Measurements from ENCODE around the gene MGMT. TPM values are rescaled to one million over a fixed set of nuclear protein-coding genes. Genes with fewer than 3 reads are reported as not detected.

Gene MGMT
- total and polyA plus RNA-seq, 4 donors, result 9.9 to 39.6 (median 23.2) TPM

DNA sequence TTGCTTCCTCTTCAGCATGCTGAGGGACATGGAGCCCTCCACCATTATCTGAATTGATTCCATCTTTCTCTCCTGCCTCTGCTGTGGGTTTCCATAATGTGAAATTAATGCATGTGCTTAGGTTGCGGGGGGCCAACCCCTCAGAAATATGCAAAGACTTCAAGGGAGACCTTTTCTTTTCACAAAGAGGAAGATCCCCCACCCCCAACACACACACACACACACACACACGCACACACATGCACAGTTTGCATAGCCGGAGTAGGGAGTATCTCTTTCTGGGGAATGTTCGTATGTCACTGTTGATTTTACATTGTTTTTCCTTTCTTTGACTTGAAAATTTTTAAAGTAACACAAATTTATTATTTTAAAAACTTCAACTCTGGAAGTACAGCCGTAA lies 193.5 kb downstream of the MGMT start:
- no peak overlapping the region for H3K27ac ChIP-seq (ENCODE audit: low read depth in 1 of 2, low read length in 1 of 2)
- DNase-seq, result no peak
- no peak for ATAC-seq (ENCODE audit: insufficient read depth, low FRiP score)
- H3K27me3 ChIP-seq (ENCODE audit: control insufficient read depth in 3 of 3, insufficient read depth in 3 of 3, low read length in 2 of 3), result no peaks in the 10 kb centered on the region
- TF ChIP-seq, protein P1, sequence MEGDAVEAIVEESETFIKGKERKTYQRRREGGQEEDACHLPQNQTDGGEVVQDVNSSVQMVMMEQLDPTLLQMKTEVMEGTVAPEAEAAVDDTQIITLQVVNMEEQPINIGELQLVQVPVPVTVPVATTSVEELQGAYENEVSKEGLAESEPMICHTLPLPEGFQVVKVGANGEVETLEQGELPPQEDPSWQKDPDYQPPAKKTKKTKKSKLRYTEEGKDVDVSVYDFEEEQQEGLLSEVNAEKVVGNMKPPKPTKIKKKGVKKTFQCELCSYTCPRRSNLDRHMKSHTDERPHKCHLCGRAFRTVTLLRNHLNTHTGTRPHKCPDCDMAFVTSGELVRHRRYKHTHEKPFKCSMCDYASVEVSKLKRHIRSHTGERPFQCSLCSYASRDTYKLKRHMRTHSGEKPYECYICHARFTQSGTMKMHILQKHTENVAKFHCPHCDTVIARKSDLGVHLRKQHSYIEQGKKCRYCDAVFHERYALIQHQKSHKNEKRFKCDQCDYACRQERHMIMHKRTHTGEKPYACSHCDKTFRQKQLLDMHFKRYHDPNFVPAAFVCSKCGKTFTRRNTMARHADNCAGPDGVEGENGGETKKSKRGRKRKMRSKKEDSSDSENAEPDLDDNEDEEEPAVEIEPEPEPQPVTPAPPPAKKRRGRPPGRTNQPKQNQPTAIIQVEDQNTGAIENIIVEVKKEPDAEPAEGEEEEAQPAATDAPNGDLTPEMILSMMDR (IDR thresholded peaks at IDR 0.05; ENCODE audit: control extremely low read depth, extremely low read depth), result no peak
- peaks cover 0 to 7% (median 4%) of the 10 kb centered on the region in 5 donors for H3K4me1 ChIP-seq (ENCODE audit: control insufficient read depth in 5 of 5, insufficient read depth in 5 of 5, low read length in 5 of 5)
- H3K4me3 ChIP-seq, result no peak overlapping the region
- peaks cover 0 to 4% (median 0%) of the 10 kb centered on the region in 4 donors for H3K9me3 ChIP-seq (ENCODE audit: control insufficient read depth in 4 of 4, insufficient read depth in 3 of 4, low read length in 3 of 4)
- H3K9ac ChIP-seq (ENCODE audit: insufficient read depth in 1 of 2, low read length in 2 of 2), result no peak overlapping the region
- 82 to 95% methylated on average over 5 of the region's 5 CpGs for WGBS, 2 donors
- peaks cover 0 to 5% (median 0%) of the 10 kb centered on the region in 4 donors for H3K36me3 ChIP-seq (ENCODE audit: control insufficient read depth in 4 of 4, insufficient read depth in 4 of 4, low read length in 4 of 4)

DNA sequence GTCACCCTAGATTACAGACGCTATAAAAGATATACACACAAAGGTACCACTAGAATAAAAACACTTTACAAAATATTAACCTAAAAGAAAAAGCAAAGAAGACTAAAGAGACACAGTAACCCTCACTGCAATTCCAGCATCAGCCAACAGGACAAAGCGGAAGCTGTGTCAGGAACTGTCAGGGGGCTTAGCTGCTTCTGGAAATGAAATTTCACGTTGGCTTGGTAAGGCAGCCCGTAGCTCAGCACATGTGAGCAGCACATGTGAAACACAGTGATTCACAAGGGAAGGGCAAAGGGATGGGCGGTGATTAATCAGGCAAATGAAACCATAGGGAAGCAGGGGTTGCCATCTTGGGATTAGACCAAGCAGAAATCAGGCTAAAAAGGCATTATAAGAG lies 195.4 kb downstream of the MGMT start:
- TF ChIP-seq, protein P1 (IDR thresholded peaks at IDR 0.05; ENCODE audit: control extremely low read depth, extremely low read depth), result no peak
- ATAC-seq (ENCODE audit: insufficient read depth, low FRiP score) (no peak), DNase-seq (no peak)
- 93% methylated on average over 5 of the region's 5 CpGs for WGBS, 2 donors
- Histone ChIP-seq H3K27me3 (ENCODE audit: control insufficient read depth in 3 of 3, insufficient read depth in 3 of 3, low read length in 2 of 3) (no peaks in the 10 kb centered on the region), H3K9ac (ENCODE audit: insufficient read depth in 1 of 2, low read length in 2 of 2) (no peak overlapping the region), H3K4me1 (ENCODE audit: control insufficient read depth in 5 of 5, insufficient read depth in 5 of 5, low read length in 5 of 5) (peaks cover 0 to 7% (median 4%) of the 10 kb centered on the region in 5 donors), H3K36me3 (ENCODE audit: control insufficient read depth in 4 of 4, insufficient read depth in 4 of 4, low read length in 4 of 4) (peaks cover 0 to 5% (median 0%) of the 10 kb centered on the region in 4 donors), H3K4me3 (no peak overlapping the region), H3K9me3 (ENCODE audit: control insufficient read depth in 4 of 4, insufficient read depth in 3 of 4, low read length in 3 of 4) (peaks cover 0 to 4% (median 0%) of the 10 kb centered on the region in 4 donors), H3K27ac (ENCODE audit: low read depth in 1 of 2, low read length in 1 of 2) (no peak overlapping the region)

DNA sequence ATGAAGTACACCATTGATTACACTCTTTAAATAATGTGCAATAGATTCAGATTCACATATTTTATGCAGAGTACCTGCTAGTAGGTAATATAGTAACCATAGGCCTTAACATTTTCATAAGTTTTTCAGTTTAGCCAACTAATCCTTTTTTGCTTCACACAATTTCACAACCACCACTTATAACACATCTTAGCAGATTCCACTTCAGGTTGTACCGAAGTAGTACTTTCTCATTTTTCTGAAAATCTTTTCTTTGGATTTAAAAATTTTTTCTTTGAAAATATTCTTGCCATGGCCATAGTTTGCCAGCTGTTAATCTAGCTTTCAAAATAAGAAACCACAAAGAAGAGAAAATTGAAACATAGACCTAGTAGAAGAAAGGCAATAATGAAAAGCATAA lies 203.1 kb downstream of the MGMT start:
- no peak overlapping the region for H3K9ac ChIP-seq (ENCODE audit: insufficient read depth in 1 of 2, low read length in 2 of 2)
- DNase-seq (no peak), ATAC-seq (ENCODE audit: insufficient read depth, low FRiP score) (no peak)
- no peak overlapping the region for H3K4me3 ChIP-seq
- no peaks in the 10 kb centered on the region for H3K27me3 ChIP-seq (ENCODE audit: control insufficient read depth in 3 of 3, insufficient read depth in 3 of 3, low read length in 2 of 3)
- no peaks in the 10 kb centered on the region for H3K4me1 ChIP-seq (ENCODE audit: control insufficient read depth in 5 of 5, insufficient read depth in 5 of 5, low read length in 5 of 5)
- peaks cover 0 to 5% (median 2%) of the 10 kb centered on the region in 4 donors for H3K9me3 ChIP-seq (ENCODE audit: control insufficient read depth in 4 of 4, insufficient read depth in 3 of 4, low read length in 3 of 4)
- TF ChIP-seq, protein P1 (IDR thresholded peaks at IDR 0.05; ENCODE audit: control extremely low read depth, extremely low read depth), result no peak
- H3K36me3 ChIP-seq (ENCODE audit: control insufficient read depth in 4 of 4, insufficient read depth in 4 of 4, low read length in 4 of 4), result peaks cover 0 to 1% (median 0%) of the 10 kb centered on the region in 4 donors
- WGBS, 2 donors, result 94 to 96% methylated on average over 1 of the region's 1 CpG
- H3K27ac ChIP-seq (ENCODE audit: low read depth in 1 of 2, low read length in 1 of 2), result no peak overlapping the region

DNA sequence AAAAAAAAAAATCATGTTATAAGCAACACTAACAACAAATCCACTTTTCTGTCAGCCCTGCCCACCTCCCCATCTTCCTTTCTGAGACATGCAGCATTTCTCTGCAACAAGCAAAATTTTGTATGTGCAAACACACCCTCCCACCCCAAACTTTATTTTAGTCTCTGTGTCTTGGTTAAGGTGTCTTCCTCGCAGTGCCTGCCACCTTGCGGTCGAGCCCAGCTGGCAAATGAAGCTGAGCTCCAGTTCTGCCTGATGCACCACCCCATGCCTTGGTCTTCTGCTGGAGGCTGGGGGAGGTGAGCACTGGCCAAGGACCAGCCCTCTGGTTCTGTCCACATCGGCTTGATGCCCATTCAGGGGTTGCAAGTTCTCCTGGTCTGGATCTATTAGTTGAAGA lies 206.3 kb downstream of the MGMT start:
- ATAC-seq (ENCODE audit: insufficient read depth, low FRiP score), result no peak
- H3K4me1 ChIP-seq (ENCODE audit: control insufficient read depth in 5 of 5, insufficient read depth in 5 of 5, low read length in 5 of 5), result no peaks in the 10 kb centered on the region
- H3K27ac ChIP-seq (ENCODE audit: low read depth in 1 of 2, low read length in 1 of 2), result no peak overlapping the region
- no peaks in the 10 kb centered on the region for H3K27me3 ChIP-seq (ENCODE audit: control insufficient read depth in 3 of 3, insufficient read depth in 3 of 3, low read length in 2 of 3)
- DNase-seq, result no peak
- TF ChIP-seq, protein P1 (IDR thresholded peaks at IDR 0.05; ENCODE audit: control extremely low read depth, extremely low read depth), result no peak
- WGBS, 2 donors, result 97 to 99% methylated on average over 4 of the region's 4 CpGs
- no peak overlapping the region for H3K9ac ChIP-seq (ENCODE audit: insufficient read depth in 1 of 2, low read length in 2 of 2)
- H3K9me3 ChIP-seq (ENCODE audit: control insufficient read depth in 4 of 4, insufficient read depth in 3 of 4, low read length in 3 of 4), result peaks cover 0 to 5% (median under 1%) of the 10 kb centered on the region in 4 donors
- H3K36me3 ChIP-seq (ENCODE audit: control insufficient read depth in 4 of 4, insufficient read depth in 4 of 4, low read length in 4 of 4), result peaks cover 0 to 1% (median 0%) of the 10 kb centered on the region in 4 donors
- no peak overlapping the region for H3K4me3 ChIP-seq
